Measurements from ENCODE around the gene EVX2.

Gene EVX2

GRCh38 chr2:176106581-176107539 is 23.1 kb upstream of the EVX2 start, which contains the start of gene HOXD11:
HOXD11 (plus strand) TSS chr2:176107280; CDS start chr2:176107356, 76 bp downstream.
- DNase-seq = no peak

- DNase-seq = no peak
These were observed 22.2 kb upstream of the EVX2 start for GRCh38 chr2:176105730-176106580.

- no peak for DNase-seq
These were observed 21.4 kb upstream of the EVX2 start for GRCh38 chr2:176105078-176105729.

- no peak for DNase-seq
These were observed 20.7 kb upstream of the EVX2 start for GRCh38 chr2:176104316-176105077.

- DNase-seq = no peak
These were observed 20.1 kb upstream of the EVX2 start for GRCh38 chr2:176103742-176104315.

- DNase-seq = no peak
These were observed 19.4 kb upstream of the EVX2 start for GRCh38 chr2:176103194-176103593.

GRCh38 chr2:176102309-176102866 is 18.6 kb upstream of the EVX2 start:
- no peak for DNase-seq

GRCh38 chr2:176101842-176102241 is 18.1 kb upstream of the EVX2 start:
- DNase-seq = no peak

GRCh38 chr2:176101216-176101830 is 17.6 kb upstream of the EVX2 start:
- no peak for DNase-seq

- DNase-seq = no peak
These were observed 16.9 kb upstream of the EVX2 start for GRCh38 chr2:176100547-176101140.

GRCh38 chr2:176099728-176100546 is 16.2 kb upstream of the EVX2 start, which contains the start of gene HOXD12:
HOXD12 (plus strand) TSS chr2:176099795; CDS start chr2:176099802, 7 bp downstream.
- no peak for DNase-seq

- no peak for DNase-seq
These were observed 15.5 kb upstream of the EVX2 start for GRCh38 chr2:176099159-176099727.

- no peak for DNase-seq
These were observed 14.8 kb upstream of the EVX2 start for GRCh38 chr2:176098366-176099158.

- no peak for DNase-seq
These were observed 14.1 kb upstream of the EVX2 start for GRCh38 chr2:176097820-176098365.

- DNase-seq = peak; percentile 57
These were observed 13.4 kb upstream of the EVX2 start for GRCh38 chr2:176096986-176097819.

- no peak for DNase-seq
These were observed 12.7 kb upstream of the EVX2 start for GRCh38 chr2:176096243-176096985.
